ENCODE data around the gene ANO3. TPM values are rescaled to one million over a fixed set of nuclear protein-coding genes. Genes with fewer than 3 reads are reported as not detected.

Gene ANO3
- total and polyA plus RNA-seq, 2 of the 8 experiments (the other 6 are each of a cell fraction or from before 2014, with no cell fraction given) = not detected

DNA sequence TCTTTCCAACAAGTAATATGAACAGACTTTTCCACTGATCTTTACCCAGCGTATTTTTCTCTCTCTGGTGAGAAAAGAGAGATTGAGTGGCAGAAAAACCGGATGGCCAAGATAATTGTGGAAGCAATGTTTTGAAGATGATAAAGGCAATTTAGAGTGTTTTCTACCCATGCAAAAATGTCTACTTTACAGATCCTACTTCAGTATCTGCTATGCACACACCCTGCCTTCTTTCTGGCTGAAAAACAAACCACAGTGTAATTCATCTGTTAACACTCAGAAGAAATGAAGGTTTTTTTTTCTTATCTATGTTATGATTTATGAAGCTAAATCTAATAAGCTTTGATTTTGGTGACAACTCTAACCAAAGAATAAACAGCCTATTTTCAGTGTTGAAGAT, 333.1 kb downstream of the ANO3 start:
- no peak overlapping the region for H3K27ac ChIP-seq (ENCODE audit: low read depth, low read length)
- no peak for DNase-seq (ENCODE audit: low read depth in 1 of 2, low spot score in 2 of 2)
- H4K20me1 ChIP-seq (replicated peaks in 1 of 2; ENCODE audit: control insufficient read depth in 1 of 2, insufficient read depth in 2 of 2, low read length in 2 of 2) = no peaks in the 10 kb centered on the region
- H2AK5ac ChIP-seq (ENCODE audit: low read depth, low read length) = no peak overlapping the region
- H3K4me2 ChIP-seq (ENCODE audit: insufficient read depth in 1 of 2, low read depth in 2 of 2, low read length in 2 of 2) = no peak overlapping the region
- H3K4ac ChIP-seq (replicated peaks; ENCODE audit: insufficient read length, low read depth, low read length) = no peak overlapping the region
- no peak overlapping the region for H2BK20ac ChIP-seq (ENCODE audit: low read length)
- no peak overlapping the region for H4K5ac ChIP-seq (ENCODE audit: insufficient read length, low read depth, low read length)
- H3K56ac ChIP-seq (replicated peaks; ENCODE audit: insufficient read length, low read depth, low read length) = no peak overlapping the region
- H3K9ac ChIP-seq (replicated peaks in 1 of 4; ENCODE audit: extremely low read depth in 1 of 4, low read depth in 3 of 4, low read length in 3 of 4) = no peak overlapping the region
- no peak overlapping the region for H3K4me3 ChIP-seq (ENCODE audit: extremely low read depth in 1 of 4, insufficient read depth in 2 of 4, low read depth in 3 of 4, low read length in 4 of 4)
- POLR2A ChIA-PET (ENCODE audit: partially characterized antibody) = no interaction called here
- no peak overlapping the region for H2BK5ac ChIP-seq (ENCODE audit: low read depth, low read length)
- H4K91ac ChIP-seq (replicated peaks; ENCODE audit: insufficient read length, low read length) = no peak overlapping the region
- TF ChIP-seq SP1 (IDR thresholded peaks at IDR 0.05; ENCODE audit: low read depth, low read length) = no peak
- no peak for TF ChIP-seq EP300 (IDR thresholded peaks at IDR 0.05; ENCODE audit: borderline replicate concordance in 1 of 2, low read depth in 2 of 2, low read length in 2 of 2)
- H3K18ac ChIP-seq (ENCODE audit: extremely low read depth, low read length) = no peak overlapping the region
- no peaks in the 10 kb centered on the region for H3K79me2 ChIP-seq (ENCODE audit: control insufficient read depth in 1 of 2, insufficient read depth in 2 of 2, low read length in 2 of 2)
- no peak overlapping the region for H2BK120ac ChIP-seq (replicated peaks; ENCODE audit: low read depth, low read length)
- no peak overlapping the region for H3K14ac ChIP-seq (ENCODE audit: insufficient read length)
- H3K4me1 ChIP-seq (replicated peaks in 1 of 4; ENCODE audit: control insufficient read depth in 3 of 4, insufficient read depth in 4 of 4, low read length in 3 of 4) = peaks cover 0 to 4% (median 0%) of the 10 kb centered on the region in 4 experiments; a peak in 1 of 7 replicates
- H2AFZ ChIP-seq (ENCODE audit: low read length) = no peak overlapping the region
- H3K36me3 ChIP-seq (ENCODE audit: control insufficient read depth in 2 of 4, insufficient read depth in 4 of 4, low read length in 3 of 4) = no peaks in the 10 kb centered on the region
- no peak overlapping the region for H3K23ac ChIP-seq (ENCODE audit: insufficient read length)
- no peaks in the 10 kb centered on the region for H3K27me3 ChIP-seq (replicated peaks in 1 of 4; ENCODE audit: control insufficient read depth in 3 of 4, extremely low read depth in 1 of 4, insufficient read depth in 3 of 4, low read length in 3 of 4)
- CTCF ChIA-PET (ENCODE audit: partially characterized antibody) = interaction anchor here (0.9 kb wide), 1 partner anchor 10 kb away, joined by 5 read pairs; no protein-coding TSS in a partner anchor
- no peak for FAIRE-seq
- H4K8ac ChIP-seq (ENCODE audit: extremely low read depth, insufficient read depth, low read length) = no peak overlapping the region
- H3K79me1 ChIP-seq (ENCODE audit: low read depth, low read length) = no peaks in the 10 kb centered on the region
- H2BK12ac ChIP-seq (ENCODE audit: low read depth, low read length) = no peak overlapping the region
- no peak overlapping the region for H2BK15ac ChIP-seq (ENCODE audit: low read length)
- H3K23me2 ChIP-seq (ENCODE audit: low read depth, low read length) = no peaks in the 10 kb centered on the region
- H3K9me3 ChIP-seq (ENCODE audit: insufficient read depth in 2 of 2, low read depth in 1 of 2, low read length in 1 of 2) = no peaks in the 10 kb centered on the region
- WGBS, 2 experiments (ENCODE audit: extremely low coverage in 1 of 2, insufficient coverage in 1 of 2, insufficient read length in 1 of 2, insufficient replicate concordance in 2 of 2, low coverage in 1 of 2, low lambda C conversion rate in 2 of 2, missing lambda C conversion rate in 1 of 2) = 96% methylated on average over 2 of the region's 2 CpGs; no CpG with 5 or more reads in 1 of the 2 experiments
